ENCODE data around the gene HAPLN2.
"Not testable (repeated sequence)": the region's sequence is repeated elsewhere in the genome, so short reads cannot be mapped to it uniquely, and the experiment has no call there.

HAPLN2 gene

DNA sequence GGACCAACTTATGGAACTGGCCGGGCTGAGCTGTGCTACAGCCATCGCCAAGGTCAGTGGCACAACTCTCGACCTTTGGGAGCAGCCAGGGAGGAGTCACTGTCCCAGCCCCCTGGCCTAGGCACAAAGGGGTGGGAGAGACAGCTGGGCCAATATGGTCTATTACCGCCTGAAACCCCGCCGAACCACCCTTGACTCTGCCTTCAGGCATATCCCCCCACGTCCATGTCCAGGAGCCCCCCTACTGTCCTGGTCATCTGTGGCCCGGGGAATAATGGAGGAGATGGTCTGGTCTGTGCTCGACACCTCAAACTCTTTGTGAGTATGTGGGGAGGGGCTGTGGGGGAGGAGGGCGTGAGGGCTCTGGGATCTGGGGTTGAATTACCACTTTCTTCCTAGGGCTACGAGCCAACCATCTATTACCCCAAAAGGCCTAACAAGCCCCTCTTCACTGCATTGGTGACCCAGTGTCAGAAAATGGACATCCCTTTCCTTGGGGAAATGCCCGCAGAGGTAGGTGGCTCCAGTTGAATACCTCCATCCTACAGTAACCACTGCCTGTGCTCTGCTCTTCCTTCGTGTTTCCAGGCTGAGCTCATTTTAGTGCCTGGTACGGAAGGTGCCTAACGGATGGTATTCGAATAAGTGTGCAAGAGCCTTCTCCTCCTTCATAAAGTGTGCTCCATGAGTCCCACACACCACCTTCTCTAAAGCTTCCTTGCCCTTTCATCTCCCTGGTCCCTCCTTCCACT is 26.9 kb upstream of the HAPLN2 start:
- DNase-seq: no peak

DNA sequence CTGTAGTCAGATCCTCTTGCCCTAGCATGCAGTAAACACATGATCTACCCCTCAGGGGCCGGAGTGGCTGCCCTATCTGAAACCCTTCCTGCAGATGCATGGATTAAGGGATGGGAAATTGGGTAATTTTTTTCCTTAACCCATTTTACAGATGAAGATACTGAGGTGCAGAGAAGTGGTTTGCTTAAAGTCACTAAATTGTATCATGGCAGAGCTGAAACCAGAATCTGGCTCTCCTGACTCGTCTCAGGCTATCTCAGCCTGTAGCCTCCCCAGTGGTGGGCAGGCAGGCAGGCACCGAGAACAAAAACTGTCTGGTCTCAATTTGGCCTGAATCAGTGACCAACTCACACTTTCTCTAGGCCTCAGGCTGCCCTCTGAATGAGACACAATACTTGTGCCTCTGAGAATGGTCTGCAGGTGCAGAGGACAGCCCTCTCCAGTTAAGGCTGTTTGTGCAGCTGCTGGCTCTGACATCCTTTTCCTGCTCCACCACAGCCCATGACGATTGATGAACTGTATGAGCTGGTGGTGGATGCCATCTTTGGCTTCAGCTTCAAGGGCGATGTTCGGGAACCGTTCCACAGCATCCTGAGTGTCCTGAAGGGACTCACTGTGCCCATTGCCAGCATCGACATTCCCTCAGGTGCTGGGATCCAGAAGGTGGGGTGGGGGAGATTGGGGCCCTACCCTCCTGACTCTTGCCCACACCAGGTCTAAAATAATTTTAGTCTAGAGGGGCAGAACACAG is 26.1 kb upstream of the HAPLN2 start:
- DNase-seq: no peak

DNA sequence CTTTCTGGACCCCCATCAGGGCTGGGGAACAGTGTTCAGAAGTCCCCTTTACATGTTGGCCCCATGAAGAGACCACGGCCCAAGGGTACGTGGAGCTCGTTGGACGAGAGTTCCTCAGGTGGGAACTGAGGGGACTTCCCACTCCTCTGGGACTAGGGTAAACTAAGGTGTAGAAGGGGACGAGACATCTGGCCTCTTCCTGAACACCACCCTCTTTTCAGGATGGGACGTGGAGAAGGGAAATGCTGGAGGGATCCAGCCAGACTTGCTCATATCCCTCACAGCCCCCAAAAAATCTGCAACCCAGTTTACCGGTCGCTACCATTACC is 25.6 kb upstream of the HAPLN2 start:
- no peak for DNase-seq

DNA sequence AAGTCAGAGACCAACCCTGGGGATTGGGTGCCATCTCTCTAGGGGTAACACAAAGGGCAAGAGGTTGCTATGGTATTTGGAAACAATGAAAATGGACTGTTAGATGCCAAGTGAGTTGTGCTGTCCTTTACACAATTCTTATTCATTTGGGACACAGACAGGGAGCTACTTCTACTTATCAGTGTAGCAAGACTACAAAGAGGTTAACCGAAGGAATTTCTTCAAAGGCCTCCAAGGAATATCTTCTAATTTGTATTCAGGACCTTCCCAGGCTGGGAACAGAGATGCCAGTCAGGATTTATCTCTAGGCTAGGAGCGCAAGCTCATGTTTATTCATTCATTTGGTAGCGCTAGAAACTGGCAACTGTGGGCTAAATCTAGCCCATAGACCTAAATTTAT is 25.0 kb upstream of the HAPLN2 start:
- no peak for DNase-seq

DNA sequence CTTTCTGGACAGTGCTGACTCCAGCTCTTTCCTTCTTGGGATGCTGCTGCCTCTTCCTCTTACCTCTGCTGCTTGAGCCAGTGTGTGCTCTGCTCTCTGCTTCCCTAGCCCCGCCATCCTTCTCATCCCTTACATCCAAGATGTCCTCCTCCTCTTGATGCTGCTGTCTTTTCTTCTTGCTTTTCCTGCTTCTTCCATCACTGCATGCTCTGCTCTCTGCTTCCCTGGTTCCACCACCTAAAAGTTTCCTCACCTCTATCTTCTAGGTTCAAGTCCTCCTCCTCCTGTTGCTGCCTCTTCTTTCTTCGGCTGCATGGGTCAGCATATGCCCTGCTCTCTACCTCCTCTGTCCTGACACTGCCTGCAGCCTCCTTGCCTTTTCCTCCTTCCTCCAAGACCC is 24.2 kb upstream of the HAPLN2 start:
- no peak for DNase-seq

DNA sequence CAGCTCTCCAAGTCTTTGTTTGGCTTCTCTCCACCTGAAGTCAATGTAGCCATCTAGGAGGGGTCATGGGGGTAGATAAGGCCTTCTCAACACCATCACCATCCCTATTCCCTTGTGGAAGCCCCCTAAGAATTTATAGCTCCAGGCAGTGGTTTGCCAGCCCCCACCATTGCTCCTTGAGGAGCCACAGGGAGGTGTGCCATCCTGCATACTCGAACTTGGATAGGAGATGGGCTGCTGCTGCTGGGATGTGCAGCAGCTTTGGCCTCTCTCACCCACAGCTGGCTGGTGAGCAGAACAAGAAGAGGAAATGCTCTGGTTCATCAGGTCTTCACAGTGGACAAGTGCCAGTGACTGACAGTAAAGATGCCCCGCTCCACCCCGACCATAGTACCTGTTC is 22.8 kb upstream of the HAPLN2 start:
- DNase-seq: no peak

DNA sequence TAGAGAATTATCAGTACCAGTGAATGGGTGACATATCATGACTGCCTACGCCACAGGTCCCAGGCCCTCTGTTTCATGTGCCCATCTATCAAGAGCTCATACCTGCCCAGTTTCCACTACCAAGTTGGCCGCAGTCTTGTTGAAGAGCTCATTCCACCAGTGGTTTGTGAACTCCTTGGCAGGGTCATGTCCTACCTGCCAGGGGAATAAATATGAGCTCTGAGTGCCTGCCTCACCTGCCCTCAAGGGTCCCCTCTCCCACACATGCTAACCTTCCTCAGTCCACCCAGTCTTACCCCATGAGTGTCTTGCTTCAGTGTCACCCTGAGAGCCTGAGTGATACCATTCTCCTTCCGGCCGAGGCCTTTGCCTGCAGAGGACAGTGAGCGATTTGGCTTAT is 21.1 kb upstream of the HAPLN2 start:
- no peak for DNase-seq

DNA sequence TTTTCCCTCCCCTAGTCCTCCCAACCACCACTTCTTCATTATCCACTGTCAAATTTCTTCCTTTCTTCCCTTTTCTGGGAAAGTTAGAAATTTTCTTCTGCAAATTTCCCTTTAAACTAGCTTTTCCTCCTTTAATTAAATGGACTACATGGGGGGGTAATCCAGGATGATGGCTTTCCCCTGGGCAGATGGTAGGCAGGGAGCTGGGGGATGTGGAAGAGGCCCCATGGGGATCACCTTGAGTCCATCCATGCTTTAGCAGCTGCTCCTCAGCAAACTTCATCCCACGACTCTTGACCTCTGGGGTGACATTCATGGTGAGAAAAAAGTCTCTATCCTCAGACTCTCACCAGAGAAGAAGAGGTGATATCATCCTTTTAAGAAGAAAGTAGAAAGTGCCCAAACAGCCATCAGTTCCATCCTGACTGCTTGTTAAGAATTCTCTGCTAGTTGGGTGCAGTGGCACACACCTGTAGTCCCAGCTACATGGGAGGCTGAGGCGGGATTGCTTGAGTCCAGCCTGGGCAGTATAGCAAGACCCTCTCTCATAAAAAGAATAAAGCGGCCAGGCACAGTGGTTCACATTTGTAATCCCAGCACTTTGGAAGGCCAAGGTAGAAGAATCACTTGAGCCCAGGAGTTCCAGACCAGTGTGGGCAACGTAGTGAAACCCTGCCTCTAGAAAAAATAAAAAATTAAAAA is 20.3 kb upstream of the HAPLN2 start:
- DNase-seq: no peak

DNA sequence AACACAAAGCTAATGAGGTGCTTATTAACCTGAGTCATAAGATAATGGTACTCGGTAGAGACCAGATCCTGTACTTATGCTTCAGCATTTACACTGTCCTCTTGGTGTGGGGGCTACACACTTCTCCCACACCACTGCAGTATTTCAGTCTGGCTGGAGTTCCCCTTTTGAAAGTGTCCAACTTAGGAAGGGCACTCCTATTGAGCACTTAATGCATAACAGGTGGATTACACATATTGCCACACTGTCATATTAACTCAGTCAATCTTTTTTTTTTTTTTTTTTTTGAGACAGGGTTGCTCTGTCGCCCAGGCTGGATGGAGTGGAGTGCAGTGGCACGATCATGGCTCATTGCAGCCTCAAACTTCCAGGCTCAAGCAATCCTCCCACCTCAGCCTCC is 19.4 kb upstream of the HAPLN2 start:
- no peak for DNase-seq

DNA sequence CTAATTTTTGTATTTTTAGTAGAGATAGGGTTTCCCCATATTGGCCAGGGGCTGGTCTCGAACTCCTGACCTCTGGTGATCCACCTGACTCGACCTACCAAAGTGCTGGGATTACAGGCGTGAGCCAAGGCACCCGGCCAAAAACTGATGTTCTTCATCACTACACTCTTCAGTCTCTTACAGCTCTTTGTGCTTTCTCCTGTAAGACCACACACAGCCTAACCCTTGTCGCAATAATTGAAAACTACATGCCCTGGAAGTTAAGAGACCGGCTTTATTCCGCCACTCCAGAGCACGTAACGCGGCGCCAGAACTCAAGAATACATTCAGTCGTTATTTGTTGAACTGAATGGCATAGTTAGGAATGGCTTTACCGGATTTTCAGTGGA is 18.5 kb upstream of the HAPLN2 start:
- no peak for DNase-seq

DNA sequence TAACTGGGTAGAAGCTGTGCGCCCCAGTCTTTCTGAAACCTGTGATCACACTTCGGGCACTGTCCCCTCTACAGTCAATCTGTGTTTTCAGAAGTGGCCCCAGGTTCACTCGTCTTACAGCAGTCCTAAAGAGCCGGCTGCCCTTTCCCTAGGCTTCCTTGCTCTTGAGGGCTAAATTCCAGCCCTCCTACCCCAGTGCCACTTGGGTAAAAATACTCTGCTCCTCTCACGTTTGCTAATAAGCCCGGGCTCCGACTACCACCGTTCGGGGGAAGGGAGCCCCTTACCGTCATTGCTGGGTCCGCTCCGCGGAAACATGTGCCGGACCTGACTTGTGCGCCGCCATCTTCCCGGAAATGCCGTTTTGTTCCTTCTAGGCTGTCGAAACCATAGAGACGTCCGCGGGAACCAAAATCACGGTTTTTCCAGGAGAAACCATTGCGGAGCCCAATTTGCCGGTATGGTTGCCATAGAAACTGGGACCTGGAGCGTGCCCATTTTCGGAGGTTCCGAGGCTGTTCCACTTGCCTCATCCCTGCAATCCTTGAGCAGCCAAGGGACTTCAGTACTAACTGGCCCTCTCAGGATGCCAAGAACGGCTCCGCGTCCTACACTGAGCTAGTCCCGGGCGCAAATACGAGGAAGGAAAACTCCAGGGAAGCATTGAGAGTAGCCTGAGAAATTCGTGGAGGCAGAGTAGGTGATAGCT is 17.9 kb upstream of the HAPLN2 start, which contains the start of gene GPATCH4:
Gene GPATCH4, minus strand, starts transcription at position 358 of the 709 bp plus-strand sequence.
- DNase-seq: no peak

DNA sequence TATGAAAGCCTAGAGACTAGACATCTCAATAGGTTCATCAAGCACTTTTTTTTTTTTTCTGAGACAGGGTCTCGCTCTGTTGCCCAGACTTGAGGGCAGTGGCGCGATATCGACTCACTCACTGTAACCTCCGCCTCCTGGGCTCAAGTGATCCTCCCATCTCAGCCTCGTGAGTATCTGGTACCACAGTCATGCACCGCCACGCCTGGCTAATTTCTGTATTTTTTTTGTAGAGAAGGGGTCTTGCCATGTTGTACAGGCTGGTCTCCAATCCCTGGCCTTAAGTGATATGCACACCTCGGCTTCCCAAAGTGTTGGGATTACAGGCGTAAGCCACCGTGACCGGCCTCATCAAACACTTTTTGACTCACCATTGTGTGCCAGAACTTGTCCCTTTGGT is 17.3 kb upstream of the HAPLN2 start:
- no peak for DNase-seq

DNA sequence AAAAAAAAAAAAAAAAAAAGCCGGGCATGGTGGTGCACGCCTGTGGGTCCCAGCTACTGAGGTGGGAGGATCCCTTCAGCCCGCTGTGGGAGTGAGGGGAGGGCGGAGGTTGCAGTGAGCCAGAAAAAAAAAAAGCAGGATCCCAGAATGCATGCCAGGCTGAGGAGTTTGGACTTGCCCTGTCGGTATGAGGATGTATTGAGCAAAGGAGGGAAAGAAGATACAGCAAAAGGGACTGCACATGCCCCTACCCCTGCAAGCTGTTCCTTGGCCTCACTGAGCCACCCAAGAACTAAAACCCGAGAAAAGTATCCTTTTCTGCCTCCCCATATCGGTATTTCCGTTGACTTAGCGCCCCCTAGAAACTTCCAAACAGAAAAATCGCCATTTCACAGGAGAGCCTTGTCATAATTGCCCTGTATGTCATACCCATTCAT is 16.6 kb upstream of the HAPLN2 start:
- no peak for DNase-seq

DNA sequence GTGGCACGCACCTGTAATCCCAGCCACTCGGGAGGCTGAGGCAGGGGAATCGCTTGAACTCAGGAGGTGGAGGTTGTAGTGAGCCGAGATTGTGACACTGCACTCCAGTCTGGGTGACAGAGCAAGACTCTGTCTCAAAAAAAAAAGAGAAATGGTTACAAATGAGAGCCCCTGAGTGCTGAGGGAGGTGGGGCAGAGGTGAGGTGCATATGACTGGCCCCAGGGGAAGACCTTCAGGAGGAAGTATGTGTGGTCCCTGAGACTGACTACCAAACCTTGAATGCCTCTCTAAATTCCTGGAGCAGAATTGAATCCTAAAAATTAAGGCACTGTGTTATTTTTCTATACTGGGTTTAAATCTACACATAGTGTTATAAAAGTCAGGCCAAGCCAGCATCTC is 11.9 kb upstream of the HAPLN2 start:
- not testable (repeated sequence) for DNase-seq

DNA sequence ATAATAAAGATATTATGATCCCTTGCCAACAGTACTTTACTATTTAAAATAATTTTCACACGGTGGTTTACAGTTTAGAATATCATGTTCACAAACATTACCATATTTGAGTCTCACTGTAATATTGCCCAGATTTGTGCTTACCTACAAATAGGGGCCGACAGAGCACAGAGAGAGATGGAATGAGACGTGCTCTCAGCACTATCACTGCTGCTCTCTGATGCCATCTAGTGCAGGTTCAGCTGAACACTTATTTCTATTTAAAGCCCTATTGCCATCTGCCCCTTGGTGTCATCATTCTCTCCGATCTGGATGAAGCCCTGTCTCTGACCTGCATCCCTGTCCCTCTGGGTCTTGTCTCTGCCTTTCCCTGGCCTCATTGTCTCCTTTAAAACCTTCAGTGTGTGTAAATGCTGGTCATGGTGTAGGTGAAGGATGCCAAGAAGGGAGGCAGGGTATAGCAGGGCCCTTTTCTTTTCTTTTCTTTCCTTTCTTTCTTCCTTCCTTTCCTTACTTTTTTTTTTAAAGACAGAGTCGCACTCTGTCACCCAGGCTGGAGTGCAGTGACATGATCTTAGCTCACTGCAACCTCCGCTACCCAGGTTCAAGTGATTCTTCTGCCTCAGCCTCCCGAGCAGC is 11.1 kb upstream of the HAPLN2 start:
- DNase-seq: no peak

DNA sequence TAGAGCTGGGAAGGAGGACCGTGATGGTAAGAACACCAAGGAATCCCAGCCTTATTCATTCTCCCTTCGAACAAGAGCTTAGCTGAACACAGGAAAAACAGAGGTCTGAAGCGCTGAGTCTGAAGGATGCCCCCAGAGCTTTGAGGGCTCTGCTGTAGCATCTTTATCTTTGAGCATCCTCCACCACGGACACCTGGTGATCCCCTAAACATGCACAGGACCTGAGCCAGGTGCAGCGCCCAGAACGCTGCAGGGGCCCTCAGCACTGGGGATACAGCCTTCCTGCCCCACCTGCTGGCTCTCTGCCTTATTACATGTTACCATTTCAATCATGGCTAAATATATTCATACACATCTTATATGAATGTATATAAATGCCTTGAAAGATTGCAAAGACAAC is 10.2 kb upstream of the HAPLN2 start:
- DNase-seq: no peak

DNA sequence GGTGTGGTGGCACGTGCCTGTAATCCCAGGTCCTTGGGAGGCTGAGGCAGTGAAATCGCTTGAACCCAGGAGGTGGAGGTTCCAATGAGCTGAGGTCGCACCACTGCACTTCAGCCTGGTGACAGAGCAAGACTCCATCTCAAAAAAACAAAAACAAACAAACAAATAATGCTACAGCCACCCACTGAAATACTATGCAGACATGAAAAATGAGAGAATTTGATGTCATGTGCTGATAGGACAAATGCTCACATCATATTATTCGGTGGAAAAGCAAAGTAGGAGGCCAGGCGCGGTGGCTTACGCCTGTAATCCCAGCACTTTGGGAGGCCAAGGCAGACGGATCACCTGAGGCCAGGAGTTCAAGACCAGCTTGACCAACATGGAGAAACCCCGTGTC is 9.1 kb upstream of the HAPLN2 start:
- not testable (repeated sequence) for DNase-seq

DNA sequence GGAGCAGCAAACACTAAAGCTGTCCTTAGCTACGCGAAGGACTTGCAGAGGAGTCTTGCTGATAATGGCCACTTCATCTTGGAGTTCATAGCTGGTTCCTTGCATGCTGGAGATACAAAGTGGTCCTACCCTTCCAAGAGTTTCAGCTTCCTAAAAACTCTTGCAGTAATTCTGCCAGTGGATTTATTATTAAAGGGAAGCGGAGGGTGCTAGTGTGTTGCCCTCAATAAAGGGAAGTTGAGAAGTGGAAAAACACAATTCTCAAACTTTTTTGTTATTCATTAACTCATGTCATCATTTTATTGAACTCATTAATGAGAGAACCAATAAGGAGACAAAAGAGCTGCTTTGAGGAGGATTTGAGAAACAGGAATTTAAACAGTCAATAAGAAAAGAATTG is 6.5 kb upstream of the HAPLN2 start:
- DNase-seq: no peak

DNA sequence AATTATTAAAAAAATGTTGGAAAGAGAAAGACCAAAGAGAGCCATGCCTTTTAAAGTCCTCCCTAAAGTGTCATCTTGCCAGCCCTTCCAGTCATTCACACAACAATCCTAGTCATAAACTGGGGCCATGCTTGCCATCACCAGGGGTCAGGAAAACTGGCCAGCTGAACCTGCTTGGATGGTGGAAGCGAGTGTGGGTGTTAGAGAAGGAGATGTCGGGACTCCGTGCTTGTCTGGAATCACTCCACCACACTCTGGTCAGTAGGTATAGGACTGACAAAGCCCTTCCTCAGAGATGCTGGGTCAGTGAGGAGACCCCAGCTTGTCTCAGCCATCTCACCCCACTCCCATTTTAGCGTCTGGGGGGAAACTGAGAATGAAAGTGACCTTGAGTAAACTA is 3.3 kb upstream of the HAPLN2 start:
- DNase-seq: no peak

DNA sequence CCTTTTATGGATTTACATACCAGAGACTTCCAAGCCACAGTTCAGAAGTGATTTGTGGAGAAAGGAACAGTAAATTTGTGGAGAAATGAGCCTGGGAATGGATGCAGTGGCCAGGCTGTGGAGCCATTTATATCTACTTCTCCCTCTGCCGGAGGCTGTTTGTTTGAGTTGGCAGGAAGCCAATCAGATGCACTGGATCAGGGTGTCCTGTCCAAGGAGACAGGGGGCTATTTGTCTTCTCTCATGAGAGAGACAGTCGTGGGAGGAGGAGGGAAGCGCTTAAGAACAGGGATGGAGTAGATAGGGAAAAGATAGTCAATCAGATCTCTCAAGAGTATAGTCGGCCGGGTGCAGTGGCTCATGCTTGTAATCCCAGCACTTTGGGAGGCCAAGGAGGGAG is 2.8 kb upstream of the HAPLN2 start:
- no peak for DNase-seq

DNA sequence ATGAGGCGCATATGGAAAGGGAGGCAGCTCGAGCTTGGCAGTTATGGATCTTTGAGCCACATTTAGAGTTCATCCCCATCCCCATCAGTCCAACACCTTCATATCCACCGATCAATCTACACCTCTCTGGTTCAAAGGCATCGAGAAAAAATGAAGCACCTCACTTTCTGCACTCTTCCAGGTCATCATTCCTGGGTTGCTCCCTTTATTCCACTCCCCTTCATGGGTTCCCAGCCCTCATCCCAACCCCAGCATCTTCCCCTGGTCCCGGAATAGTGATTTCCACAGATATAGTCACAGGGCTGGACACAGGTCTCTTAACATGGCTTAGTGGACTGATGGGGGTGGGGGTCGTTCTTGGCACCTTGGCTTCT is 354 bp downstream of the HAPLN2 start:
- no peak for DNase-seq

DNA sequence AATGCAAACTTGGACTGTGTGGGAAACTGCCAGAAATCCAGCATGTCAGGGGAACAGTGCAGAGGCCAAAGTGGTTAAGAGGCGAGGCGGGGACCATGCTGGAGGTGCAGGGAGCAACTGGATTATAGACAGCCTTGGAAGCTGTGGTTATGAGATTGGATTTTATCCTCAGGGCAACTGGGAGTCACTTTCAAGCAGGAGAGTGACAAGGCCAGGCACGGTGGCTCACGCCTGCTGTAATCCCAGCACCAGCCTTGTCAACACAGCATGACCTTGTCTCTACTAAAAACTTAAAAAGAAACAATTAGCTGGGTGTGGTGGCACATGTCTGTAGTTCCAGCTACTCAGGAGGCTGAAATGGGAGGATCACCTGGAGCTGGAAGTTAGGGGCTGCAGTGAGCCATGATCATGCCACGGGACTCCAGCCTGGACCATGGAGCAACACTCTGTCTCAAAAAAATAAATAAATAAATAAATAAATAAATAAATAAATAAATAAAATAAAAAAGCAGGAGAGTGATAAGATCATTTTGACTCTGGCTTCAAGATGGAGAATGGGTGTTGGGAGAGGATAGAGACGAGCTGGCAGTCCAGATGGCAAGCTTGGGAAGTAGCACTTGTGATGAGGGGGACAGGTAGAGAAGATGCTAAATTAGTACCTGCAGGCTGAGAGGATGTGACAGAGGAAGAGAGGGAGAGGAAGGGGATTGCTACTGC is 3.5 kb downstream of the HAPLN2 start:
- no peak for DNase-seq
